ENCODE data around the gene DPP7. TPM values are rescaled to one million over a fixed set of nuclear protein-coding genes. Genes with fewer than 3 reads are reported as not detected.

Gene DPP7
- total and polyA plus RNA-seq, 2 of the 4 experiments (the other 2 are of a cell fraction), result 14.9 to 76.4 TPM

DNA sequence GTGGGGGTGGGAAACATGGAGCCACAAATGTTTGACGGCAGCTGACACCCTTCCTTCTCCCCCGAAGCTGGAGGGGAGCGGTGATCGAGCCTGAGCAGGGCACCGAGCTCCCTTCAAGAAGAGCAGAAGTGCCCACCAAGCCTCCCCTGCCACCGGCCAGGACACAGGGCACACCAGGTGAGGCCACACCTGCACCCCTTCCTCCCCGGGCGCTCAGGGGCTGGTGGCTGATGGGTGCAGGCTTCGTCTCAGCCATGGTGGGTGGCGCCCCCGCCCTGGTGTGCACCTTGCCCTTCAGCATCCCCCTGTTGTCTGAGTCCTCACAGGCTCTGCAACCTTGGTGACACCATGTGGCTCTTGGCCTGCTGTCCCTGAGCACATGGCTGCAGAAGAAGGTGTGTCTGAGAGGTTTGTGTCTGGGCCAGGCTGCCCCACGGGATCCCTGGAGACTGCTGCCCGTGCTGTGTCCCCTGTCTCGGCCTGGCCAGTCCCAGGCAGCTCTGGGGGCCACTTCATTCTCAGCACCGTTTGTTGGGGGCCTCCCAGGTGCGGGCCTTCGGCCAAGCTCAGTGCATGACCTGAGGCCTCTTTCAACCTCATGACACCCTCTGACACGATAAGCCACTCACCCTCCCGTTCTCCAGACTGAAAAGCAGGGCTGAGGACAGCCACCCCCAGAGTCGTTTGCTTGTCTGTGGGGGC is 16.6 kb downstream of the DPP7 start:
- no peak overlapping the region for H3K14ac ChIP-seq (replicated peaks; ENCODE audit: low read depth, low read length)
- H3K4me3 ChIP-seq (ENCODE audit: insufficient read depth, low read depth, low read length), result no peak overlapping the region
- no peak overlapping the region for H3K27ac ChIP-seq (ENCODE audit: insufficient read depth, low read length)
- H3K9me3 ChIP-seq (ENCODE audit: control insufficient read depth, insufficient read depth, low read length), result no peaks in the 10 kb centered on the region; the same call in 1 of the 2 replicates
- H2BK20ac ChIP-seq (ENCODE audit: low read depth, low read length), result no peak overlapping the region
- H4K5ac ChIP-seq (ENCODE audit: low read depth, low read length), result no peak overlapping the region
- no peaks in the 10 kb centered on the region for H3K27me3 ChIP-seq (ENCODE audit: control insufficient read depth, insufficient read depth, low read length)
- TF ChIP-seq RAD21 (IDR thresholded peaks at IDR 0.05; ENCODE audit: low read length) (no peak), MAZ (IDR thresholded peaks at IDR 0.05; ENCODE audit: borderline replicate concordance, low read depth, low read length) (no peak), RFX5 (IDR thresholded peaks at IDR 0.05; ENCODE audit: low read depth, low read length) (no peak), POLR2A (IDR thresholded peaks at IDR 0.05; ENCODE audit: low read depth, low read length) (no peak), CHD1 (IDR thresholded peaks at IDR 0.05; ENCODE audit: low read depth, low read length) (no peak)
- TF ChIP-seq, protein P1, sequence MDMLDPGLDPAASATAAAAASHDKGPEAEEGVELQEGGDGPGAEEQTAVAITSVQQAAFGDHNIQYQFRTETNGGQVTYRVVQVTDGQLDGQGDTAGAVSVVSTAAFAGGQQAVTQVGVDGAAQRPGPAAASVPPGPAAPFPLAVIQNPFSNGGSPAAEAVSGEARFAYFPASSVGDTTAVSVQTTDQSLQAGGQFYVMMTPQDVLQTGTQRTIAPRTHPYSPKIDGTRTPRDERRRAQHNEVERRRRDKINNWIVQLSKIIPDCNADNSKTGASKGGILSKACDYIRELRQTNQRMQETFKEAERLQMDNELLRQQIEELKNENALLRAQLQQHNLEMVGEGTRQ (IDR thresholded peaks at IDR 0.05; ENCODE audit: low read depth, low read length), result no peak
- peaks cover 2% of the 10 kb centered on the region; the same call in 1 of the 2 replicates for H3K9me1 ChIP-seq (ENCODE audit: insufficient read depth, low read length)
- ATAC-seq (ENCODE audit: low read depth) (no peak), DNase-seq (no peak)
- H4K91ac ChIP-seq (ENCODE audit: insufficient read depth, low read depth, low read length), result no peak overlapping the region
- no peak overlapping the region for H3K56ac ChIP-seq (ENCODE audit: extremely low read depth, insufficient read depth, low read length)
- H2BK5ac ChIP-seq (ENCODE audit: low read depth, low read length, poor library complexity, severe bottlenecking), result no peak overlapping the region
- H3K23ac ChIP-seq (ENCODE audit: low read depth, low read length), result no peak overlapping the region
- intact Hi-C loops (cut with micrococcal nuclease) (no loop called here), dilution Hi-C loops (cut with HindIII; ENCODE audit: low sequenced_read_pairs, unreplicated experiment) (no loop called here), in situ Hi-C loops (cut with MboI; ENCODE audit: low sequenced_read_pairs) (no loop called here)
- no peak overlapping the region for H2BK120ac ChIP-seq (ENCODE audit: low read depth, low read length)
- no peak overlapping the region for H2BK15ac ChIP-seq (ENCODE audit: low read depth, low read length)
- H3K4me2 ChIP-seq (ENCODE audit: low read depth, low read length), result no peak overlapping the region
- H3K79me1 ChIP-seq (ENCODE audit: low read depth in 1 of 2, low read length in 2 of 2), result peaks cover 0 to 14% of the 10 kb centered on the region in 2 experiments; a peak in 3 of 4 replicates
- no peak overlapping the region for H2AK5ac ChIP-seq (ENCODE audit: low read depth, low read length)
- H3K4ac ChIP-seq (ENCODE audit: low read depth, low read length), result no peak overlapping the region
- H3K4me1 ChIP-seq (ENCODE audit: control insufficient read depth, insufficient read depth, low read length), result no peaks in the 10 kb centered on the region
- no TSS peak for BruUV-seq (replicated peaks)
- ChIA-PET CTCF (no interaction called here), POLR2A (ENCODE audit: unreplicated experiment) (no interaction called here)
- peaks cover 59% of the 10 kb centered on the region for H3K36me3 ChIP-seq (ENCODE audit: control insufficient read depth, insufficient read depth, low read length)
- H3K9ac ChIP-seq (ENCODE audit: low read depth, low read length), result no peak overlapping the region
- no peak overlapping the region for H2AK9ac ChIP-seq (replicated peaks; ENCODE audit: low read depth, low read length, poor library complexity)
- peaks cover 5% of the 10 kb centered on the region for H4K20me1 ChIP-seq (ENCODE audit: insufficient read depth, low read length)
- 81% methylated on average over 8 of the region's 20 CpGs; no CpG with 5 or more reads in 1 of the 2 experiments for WGBS, 2 experiments (ENCODE audit: extremely low coverage in 2 of 2, insufficient read length in 1 of 2)
- no peak overlapping the region for H2AFZ ChIP-seq (replicated peaks; ENCODE audit: low read length, poor library complexity)
- no peak overlapping the region for H3K18ac ChIP-seq (ENCODE audit: low read depth, low read length)
- H4K8ac ChIP-seq (ENCODE audit: low read depth in 2 of 2, low read length in 2 of 2), result no peak overlapping the region

Measured in IMR-90 (cell line).